NCI-H510A treated with DMSO at 0.1 percent for 48 hours (cell line): ENCODE measurements around the gene TESMIN.

Source experiments
- DNase-seq: peaks from one replicate; lab custom pipeline; 2025; lab: John Stamatoyannopoulos, UW

Gene TESMIN

DNA sequence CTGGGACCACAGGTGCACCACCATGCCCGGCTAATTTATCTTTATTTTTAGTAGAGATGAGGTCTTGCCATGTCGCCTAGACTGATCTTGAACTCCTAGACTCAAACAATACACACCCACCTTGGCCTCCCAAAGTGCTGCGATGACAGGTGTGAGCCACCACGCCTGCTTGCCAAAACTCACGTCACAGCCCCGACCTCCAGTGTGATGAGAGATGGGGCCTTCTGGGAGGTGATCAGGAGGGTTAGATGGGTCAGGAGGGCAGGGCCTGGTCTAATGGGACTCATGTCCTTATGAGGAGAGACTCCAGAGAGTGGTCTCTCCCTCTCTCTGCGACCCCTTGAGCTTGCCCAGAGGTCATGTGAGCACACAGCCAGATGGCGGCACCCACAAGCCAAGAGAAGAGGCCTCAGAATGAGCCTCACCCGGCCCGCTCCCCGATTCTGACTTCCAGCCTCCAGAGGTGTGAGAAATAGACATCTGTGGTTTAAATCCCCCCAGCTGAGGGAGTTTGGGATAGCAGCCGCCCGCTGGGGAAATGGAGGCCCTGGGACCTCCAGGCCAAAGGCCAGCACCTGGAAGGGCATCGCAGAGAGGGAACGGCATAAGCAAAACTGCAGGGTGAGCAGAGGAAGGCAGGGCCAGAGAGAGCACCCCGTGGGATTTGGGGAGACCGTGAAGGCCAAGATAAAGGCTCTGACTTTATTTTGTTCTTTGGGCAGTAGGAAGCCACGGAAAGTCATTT is 91.1 kb downstream of the TESMIN start:
- no peak for DNase-seq

DNA sequence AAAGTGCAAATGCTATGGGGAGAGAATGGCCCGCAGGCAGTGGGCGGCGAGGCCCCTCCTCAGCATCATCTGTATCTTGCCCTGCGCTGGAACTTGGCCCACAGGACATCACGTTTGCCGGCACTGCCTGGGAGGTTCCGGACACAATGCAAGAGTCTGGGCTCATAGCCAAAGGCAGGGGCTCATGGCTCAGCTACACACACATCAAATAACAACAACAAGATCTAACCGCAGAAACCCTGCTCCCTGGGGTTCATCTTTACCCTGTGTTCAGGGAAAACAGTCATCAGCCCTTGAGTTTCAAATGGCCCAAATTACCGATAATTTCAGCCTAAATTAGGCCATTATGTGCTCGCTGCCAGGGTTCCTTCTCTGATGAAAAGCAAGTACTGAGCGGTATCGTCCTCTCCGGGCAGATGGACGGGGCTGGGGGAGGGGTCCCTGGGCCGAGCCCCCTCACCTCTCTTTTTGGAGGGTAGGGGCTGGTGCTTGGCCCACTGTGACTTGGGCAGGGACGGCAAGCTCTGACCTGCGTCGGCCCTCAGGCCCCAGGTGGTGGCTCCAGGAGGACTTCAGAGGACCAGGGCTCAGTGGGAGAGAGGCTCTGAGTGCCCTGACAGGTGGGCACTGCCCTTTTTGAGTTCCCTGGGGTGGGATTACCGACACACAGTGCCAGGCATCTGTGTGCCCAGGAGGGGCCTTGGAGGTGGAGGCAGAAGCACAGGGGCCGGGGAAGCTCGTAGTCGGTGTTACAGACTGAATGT is 92.0 kb downstream of the TESMIN start:
- DNase-seq, result no peak

DNA sequence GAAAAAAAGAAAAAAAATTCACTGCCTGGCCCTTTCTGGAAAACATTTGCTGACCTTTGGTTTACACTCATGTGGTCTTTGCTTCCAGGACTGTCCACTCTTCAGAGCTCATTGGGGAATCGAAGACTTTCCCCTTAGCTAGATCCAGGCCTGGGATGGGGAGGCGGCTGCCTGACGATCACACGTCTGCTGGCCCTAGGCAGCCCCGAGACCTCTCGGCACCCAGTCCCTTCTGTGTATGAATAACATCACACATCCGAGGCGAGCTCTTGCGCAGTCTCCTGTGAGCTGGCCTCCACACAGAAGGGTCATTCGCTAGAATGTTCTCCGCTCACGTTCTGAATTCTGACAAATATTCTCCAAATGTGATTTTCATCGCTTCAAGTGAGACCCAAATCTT is 92.7 kb downstream of the TESMIN start:
- DNase-seq, result no peak

DNA sequence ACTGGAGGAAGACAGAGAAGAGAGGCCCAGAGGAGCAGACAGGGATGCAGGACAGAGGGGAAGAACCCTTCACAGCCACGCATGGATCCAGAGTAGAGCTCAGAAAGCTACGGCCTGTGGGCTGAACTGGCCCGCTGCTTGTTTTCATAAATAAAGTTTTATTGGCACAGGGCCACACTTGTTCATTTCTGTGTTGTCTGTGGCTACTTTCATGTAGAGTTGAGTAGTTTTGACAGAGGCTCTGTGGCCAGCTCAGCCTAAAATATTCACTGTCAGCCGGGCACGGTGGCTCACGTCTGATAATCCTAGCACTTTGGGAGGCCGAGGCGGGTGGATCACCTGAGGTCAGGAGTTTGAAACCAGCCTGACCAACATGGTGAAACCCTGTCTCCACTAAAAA is 93.2 kb downstream of the TESMIN start:
- DNase-seq, result no peak
